ENCODE results near the gene MEGF11. TPM values are rescaled to one million over a fixed set of nuclear protein-coding genes. Genes with fewer than 3 reads are reported as not detected.

MEGF11 gene
- total RNA-seq, 1 experiment from 2014 or later = 2.3 TPM

GRCh38 chr15:65940618-65940909 lies 313.0 kb downstream of the MEGF11 start:
- Histone ChIP-seq H4K20me1 (ENCODE audit: insufficient read depth) (no peaks in the 10 kb centered on the region), H3K79me2 (ENCODE audit: insufficient read depth, low read length) (no peaks in the 10 kb centered on the region), H3K9ac (ENCODE audit: low read length) (no peak overlapping the region), H3K36me3 (ENCODE audit: control insufficient read depth in 1 of 2, insufficient read depth in 2 of 2, low read length in 2 of 2) (no peaks in the 10 kb centered on the region), H2AFZ (ENCODE audit: low read depth, low read length, poor library complexity, severe bottlenecking) (no peak overlapping the region), H3K4me2 (ENCODE audit: low read length) (peak overlapping the region; percentile 54), H3K4me3 (replicated peaks in 1 of 2; ENCODE audit: low read depth in 1 of 2, low read length in 2 of 2) (no peak overlapping the region), H3K9me2 (ENCODE audit: insufficient read depth) (no peaks in the 10 kb centered on the region), H3K4me1 (ENCODE audit: control insufficient read depth in 1 of 2, insufficient read depth in 2 of 2, low read length in 2 of 2) (peaks cover 17 to 23% of the 10 kb centered on the region in 2 experiments), H3K27ac (ENCODE audit: low read depth, low read length) (no peak overlapping the region), H3K27me3 (ENCODE audit: insufficient read depth, low read length) (no peaks in the 10 kb centered on the region), H3K9me3 (ENCODE audit: control insufficient read depth in 1 of 2, insufficient read depth in 1 of 2, low read depth in 1 of 2, low read length in 2 of 2) (no peaks in the 10 kb centered on the region)
- BruUV-seq (replicated peaks) = no TSS peak
- ChIA-PET CTCF (no interaction called here), RAD21 (ENCODE audit: low non-redundant PET in 1 of 2, low total read pairs in 2 of 2, uncharacterized antibody in 2 of 2, unreplicated experiment in 2 of 2) (no interaction called here), POLR2A (no interaction called here)
- intact Hi-C loops (cut with micrococcal nuclease) = no loop called here
- TF ChIP-seq POLR2AphosphoS5 (IDR thresholded peaks at IDR 0.05; ENCODE audit: low read depth, low read length) (no peak), MAX (IDR thresholded peaks at IDR 0.05) (no peak), CTCF (IDR thresholded peaks at IDR 0.05 in 2 of 3, conservative IDR thresholded peaks at IDR 0.05 in 1 of 3; ENCODE audit: borderline replicate concordance in 1 of 3, insufficient read depth in 1 of 3, low read depth in 2 of 3, low read length in 2 of 3) (no peak), ATF3 (IDR thresholded peaks at IDR 0.05) (no peak), ELF1 (IDR thresholded peaks at IDR 0.05; ENCODE audit: borderline replicate concordance, low read depth) (no peak), FOSL1 (IDR thresholded peaks at IDR 0.05; ENCODE audit: low read depth) (no peak), SRF (IDR thresholded peaks at IDR 0.05; ENCODE audit: low read depth) (no peak), CEBPB (IDR thresholded peaks at IDR 0.05; ENCODE audit: low read depth) (no peak), ZNF274 (IDR thresholded peaks at IDR 0.05; ENCODE audit: low read depth, low read length) (no peak), REST (IDR thresholded peaks at IDR 0.05; ENCODE audit: low read depth) (no peak), EZH2phosphoT487 (IDR thresholded peaks at IDR 0.05; ENCODE audit: borderline replicate concordance) (no peak)
- DNase-seq (ENCODE audit: low read depth, low spot score) (no peak), ATAC-seq (peak; percentile 77)
